GM18507 (cell line): ENCODE data around the gene FBN3.
"Not testable (repeated sequence)": the region's sequence is repeated elsewhere in the genome, so short reads cannot be mapped to it uniquely, and the experiment has no call there.

ENCODE experiments used
- DNase-seq: peaks from one replicate; pipeline ENCODE4 v3.0.0; 2011; ENCODE audit warnings: low read depth; ENCODE audit not compliant: insufficient read length; ENCODE audit errors: extremely low spot score
- FAIRE-seq: peaks from 2 replicates; lab custom pipeline; 2011; peaks lifted over from hg19 to GRCh38; lab: Jason Lieb, UNC

The FBN3 gene

DNA sequence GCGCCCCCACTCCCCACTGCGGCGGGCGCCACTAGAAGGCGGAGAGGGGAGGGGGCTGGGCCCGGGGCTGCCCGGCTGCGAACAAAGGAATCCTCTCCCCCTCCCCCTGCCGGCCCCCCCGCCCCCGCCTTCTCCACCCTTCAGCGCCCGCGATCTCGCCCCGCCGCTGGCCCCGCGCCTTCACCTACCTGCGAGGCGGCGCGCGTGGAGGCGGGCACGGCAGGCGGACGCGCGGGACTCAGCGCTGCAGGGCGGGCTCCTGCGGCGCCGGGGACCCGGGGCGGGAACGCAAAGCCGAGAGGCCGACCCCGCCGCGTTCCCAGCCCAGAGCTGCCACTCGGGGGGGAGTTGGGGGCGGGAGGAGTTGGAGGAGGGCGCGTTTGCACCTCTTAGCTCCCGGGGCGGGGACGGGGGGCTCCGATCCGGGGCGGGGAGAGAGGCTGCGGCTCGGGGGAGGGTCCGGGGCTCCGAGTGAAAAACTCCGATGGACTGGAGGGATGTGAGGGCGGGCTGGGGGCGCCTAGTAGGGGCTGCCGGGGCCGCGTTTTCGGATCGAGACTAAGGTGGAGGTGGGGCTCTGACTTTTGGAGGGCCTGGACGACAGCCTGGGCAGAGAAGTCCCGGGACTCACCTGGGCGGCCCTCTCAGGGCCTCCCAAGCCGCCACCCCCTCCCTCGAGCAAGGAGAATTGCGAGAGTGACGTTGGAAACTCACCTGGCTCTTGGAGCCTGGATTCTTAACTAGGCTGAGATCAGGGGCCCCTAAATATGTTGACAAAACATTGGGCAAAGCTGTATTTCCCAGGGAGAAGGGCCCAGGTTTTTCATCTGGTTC is at the start of gene FBN3:
Gene FBN3 (minus strand): TSS at position 332 of the 834 bp plus-strand sequence. CDS start 2,112 bp downstream, outside the sequence.
- DNase-seq (no peak), FAIRE-seq (no peak)

DNA sequence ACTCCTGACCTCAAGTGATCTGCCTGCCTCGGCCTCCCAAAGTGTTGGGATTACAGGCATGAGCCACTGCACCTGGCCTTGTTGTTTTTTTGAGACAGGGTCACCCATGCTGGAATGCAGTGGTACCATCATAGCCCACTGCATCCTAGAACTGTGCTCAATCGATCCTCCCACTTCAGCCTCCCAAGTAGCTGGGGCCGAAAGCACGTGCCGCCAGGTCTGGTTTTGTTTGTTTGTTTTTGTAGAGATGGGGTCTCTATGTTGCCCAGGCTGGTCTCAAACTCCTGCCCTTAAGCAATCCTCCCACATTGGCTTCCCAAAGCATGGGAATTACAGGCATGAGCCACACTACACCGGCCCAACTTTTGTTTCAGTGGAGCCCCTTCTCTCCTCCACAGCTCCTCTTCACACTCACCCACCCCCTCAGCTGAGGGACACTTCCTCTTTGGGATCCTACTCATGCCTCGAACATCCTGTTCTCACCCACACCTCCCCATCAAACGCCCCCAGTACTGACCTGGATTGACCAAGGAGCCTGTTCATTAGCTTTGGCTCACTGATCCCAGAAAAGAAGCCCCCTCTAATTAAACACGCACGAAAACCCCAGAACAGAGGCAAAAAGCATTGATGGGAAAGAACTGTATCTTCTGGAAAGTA is 47.0 kb upstream of the FBN3 start:
- FAIRE-seq (peak; percentile 84), DNase-seq (no peak)

DNA sequence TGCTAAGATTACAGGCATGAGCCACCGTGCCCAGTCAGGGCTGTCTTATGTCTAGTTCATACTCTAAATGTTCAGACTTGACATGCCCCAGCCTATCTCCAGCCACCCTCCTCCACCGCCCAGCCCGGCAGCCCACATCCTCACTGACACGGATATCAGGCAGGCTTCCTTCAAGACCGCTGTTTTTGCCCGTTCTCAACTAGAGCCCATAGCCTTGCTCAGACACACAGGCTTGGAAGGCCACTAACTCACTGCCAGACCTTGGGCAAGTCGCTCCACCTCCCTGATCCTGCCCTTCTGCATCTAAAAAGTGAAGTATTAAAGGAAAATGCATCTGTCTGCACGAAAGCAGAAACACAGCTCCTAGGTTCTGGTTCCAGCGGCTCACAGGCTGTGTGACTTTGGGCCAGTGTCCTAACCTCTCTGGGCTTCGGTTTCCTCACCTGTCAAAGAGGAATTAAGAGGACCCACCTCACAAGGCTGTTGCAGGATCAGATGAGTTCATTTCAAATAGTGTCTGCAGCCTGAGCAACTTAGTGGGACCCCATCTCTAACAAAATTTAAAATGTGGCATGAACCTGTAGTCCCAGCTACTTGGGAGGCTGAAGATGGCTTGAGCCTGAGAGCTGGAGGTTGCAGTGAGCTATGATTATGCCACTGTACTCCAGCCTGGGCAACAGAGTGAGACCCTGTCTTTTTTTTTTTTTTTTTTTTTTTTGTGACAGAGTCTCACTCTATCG is 45.3 kb upstream of the FBN3 start:
- FAIRE-seq (no peak), DNase-seq (no peak)

DNA sequence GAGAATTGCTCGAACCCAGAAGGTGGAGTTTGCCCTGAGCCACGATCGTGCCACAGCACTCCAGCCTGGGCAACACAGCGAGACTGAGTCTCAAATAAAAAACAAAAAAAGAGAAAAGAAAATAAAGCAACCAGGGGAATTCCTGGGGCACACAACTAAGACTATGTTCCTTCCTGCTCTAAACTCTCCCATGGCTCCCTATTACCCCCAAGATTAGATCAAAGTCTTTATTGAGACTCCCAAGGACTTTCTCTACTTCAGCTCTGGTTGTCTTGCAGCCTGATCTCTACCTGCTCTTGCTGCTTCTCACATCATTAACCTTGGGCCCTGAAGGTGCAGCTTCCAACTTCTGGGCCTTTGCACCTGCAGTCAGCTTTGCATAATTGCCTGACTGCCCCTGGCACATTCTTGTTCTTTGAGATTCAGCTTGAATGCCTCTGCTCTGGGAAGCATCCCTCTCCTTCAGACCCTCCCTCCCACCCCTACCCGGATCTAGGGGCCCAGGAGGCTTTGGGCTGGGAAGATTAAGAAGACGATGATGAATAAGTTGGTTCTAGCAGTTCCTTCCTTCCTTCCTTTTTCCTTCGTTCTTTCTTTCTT is 42.9 kb upstream of the FBN3 start:
- FAIRE-seq = no peak
- no peak for DNase-seq

DNA sequence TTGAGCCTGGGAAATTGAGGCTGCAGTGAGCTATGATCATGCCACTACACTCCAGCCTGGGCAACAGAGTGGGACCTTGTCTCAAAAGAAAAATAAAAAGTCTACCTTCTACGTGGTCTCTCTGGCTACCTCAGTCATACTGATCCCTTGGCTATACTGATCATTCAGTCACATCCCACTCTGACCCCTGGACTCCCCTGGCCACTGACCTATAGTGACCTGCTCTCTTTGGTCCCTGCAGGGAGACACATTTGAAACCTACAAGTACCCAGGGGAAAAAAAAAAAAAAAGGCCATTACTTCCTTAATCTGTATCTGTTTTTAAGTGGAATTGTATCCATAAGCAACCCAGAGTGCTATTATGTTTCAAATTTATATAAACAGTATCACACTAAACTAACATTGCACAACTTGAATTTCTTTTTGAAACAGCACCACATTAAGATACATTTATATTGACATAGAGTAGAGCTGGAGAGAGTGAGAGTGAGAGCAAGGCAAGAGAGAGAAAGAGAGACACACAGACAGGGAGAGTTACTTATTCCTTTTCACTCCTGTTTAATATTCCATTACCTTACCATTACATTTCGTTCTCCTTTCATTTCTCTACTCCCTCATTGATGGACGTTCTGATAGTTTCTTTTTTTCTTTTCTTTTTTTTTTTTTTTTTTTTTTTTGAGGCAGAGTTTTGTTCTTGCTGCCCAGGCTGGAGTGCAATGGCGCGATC is 36.1 kb upstream of the FBN3 start:
- DNase-seq = no peak
- FAIRE-seq = no peak

DNA sequence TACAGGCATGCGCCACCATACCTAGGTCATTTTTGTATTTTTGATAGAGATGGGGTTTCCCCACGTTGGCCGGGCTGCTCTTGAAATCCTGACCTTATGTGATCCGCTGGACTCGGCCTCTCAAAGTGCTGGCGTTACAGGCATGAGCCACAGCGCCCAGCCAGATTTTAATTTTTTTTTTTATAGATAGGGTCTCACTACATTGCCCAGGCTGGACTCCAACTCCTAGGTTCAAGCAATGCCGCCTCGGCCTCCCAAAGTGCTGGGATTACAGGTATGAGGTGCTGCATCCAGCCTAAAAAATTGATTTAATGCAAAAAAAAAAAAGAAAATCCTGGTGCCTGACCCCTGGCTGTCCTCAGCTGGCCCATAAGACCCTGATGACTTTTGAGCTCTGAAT is 34.9 kb upstream of the FBN3 start:
- DNase-seq = no peak
- FAIRE-seq = no peak

DNA sequence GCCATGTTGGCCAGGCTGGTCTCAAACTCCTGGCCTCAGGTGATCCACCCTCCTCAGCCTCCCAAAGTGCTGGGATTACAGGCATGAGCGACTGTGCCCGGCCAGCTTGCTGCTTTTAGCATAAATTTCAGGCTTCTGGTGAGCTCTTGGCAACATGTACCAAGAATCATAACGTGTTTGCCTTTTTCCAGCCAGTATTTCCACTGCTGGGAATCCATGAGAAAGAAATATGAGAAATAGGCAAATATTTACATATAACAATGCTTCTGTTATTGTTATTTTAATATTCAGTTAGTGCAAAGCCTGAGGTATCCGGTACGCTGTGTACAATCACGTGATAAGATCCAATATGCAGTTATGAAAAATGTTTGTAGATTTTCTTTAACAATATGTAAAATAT is 30.6 kb upstream of the FBN3 start:
- FAIRE-seq (no peak), DNase-seq (no peak)

DNA sequence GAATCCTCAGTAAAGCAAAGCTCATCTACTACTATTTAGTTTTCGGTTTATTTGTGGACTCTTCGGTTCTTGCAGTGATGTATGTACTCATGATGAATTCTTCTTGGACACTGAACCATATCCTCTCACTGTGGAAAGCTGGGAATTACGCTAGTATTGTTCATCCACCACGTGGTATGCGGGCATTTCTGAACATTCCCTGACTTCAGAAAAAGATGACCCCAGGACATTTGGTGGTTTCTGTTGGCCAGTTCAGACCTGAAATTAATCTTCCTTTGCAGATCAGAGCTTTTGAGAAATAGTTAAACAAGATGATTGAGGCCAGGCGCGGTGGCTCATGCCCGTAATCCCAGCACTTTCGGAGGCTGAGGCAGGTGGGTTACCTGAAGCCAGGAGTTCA is 25.3 kb upstream of the FBN3 start:
- DNase-seq (no peak), FAIRE-seq (no peak)

DNA sequence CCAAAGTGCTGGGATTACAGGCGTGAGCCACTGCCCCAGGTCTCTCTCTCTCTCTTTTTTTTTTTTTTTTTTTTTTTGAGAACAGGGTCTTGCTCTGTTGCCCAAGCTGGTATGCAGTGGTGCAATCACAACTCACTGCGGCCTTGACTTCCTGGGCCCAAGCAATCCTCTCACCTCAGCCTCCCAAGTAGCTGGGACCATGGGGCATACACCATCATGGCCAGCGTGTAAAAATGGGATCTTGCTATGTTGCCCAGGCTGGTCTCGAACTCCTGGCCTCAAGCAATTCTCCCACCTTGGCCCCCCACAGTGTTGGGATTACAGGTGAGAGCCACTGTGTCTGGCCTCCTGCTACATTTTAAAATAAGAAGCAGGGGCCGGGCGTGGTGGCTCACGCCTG is 19.1 kb upstream of the FBN3 start:
- DNase-seq = no peak

DNA sequence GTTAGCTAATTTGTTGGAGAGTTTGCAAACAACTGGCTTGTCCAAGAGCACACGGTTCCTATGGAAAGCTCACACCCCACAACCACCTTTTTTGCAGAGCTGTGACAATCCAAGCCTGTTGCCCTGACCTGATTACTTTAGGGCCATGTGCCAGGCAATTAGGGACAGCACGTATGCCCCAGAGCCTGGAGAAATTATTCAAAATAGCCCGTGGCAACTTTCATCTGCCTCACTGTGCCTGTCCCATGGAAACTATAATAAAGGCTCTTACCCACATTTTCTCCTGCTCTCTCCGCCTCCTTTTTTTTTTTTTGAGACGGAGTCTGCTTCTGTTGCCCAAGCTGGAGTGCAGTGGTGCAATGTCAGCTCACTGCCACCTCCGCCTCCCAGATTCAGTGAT is 18.6 kb upstream of the FBN3 start:
- DNase-seq (no peak), FAIRE-seq (no peak)

More for the DNA sequence above, 19.1 kb upstream of the FBN3 start:
- FAIRE-seq = no peak

DNA sequence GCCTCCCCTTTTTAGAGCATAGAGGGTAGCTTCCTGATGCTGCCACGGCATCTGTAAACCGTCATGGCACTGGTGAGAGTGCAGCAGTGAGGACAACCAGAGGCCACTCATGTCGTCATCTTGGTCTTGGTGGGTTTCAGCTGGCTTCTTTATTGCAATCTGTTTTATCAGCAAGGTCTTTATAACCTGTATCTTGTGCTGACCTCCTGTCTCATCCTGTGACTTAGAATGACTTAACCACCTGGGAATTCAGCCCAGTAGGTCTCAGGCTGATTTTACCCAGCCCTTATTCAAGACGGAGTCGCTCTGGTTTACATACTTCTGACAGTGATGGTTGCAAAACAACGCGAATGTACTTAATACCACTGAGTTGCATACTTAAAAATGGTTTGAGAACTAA is 14.4 kb upstream of the FBN3 start:
- no peak for FAIRE-seq
- DNase-seq = no peak

DNA sequence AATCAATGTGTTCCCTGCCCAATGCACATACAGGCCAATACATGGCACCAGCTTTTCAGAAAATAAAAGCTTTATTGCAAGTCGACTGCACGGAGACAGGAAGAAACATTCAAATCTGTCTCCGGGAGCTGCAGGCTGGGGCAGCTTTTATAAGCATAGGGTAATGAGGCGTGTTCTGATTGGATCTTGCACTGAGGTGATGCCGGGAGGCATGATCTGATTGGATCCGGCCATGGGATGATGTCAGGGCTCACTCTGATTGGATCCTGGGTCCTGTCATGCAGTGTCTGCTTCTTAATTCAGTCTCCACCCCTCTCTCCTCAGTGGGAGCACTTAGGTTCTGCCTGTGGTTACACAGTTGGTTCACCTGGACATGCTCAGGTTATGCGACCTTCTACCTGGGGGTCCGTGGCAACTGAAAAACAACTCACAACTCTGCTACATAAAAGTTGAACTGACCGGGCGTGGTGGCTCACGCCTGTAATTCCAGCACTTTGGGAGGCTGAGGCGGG is 11.8 kb upstream of the FBN3 start:
- DNase-seq = no peak

DNA sequence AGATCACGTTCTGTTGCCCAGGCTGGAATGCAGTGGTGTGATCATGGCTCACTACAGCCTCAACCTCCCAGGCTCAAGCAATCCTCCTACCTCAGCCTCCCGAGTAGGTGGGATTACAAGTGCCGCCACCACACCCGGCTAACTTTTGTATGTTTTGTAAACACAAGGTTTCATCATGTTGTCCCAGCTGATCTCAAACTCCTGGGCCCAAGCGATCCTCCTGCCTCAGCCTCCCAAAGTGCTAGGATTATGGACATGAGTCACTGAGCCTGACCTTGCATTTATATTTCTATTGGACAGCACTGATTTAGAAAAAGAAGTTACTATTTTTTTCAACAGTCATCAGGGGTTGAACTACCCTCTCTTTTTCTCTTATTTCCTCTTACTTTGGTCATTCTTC is 9.9 kb upstream of the FBN3 start:
- not testable (repeated sequence) for DNase-seq, FAIRE-seq

More for the DNA sequence above, 11.8 kb upstream of the FBN3 start:
- peak; percentile 66 for FAIRE-seq

DNA sequence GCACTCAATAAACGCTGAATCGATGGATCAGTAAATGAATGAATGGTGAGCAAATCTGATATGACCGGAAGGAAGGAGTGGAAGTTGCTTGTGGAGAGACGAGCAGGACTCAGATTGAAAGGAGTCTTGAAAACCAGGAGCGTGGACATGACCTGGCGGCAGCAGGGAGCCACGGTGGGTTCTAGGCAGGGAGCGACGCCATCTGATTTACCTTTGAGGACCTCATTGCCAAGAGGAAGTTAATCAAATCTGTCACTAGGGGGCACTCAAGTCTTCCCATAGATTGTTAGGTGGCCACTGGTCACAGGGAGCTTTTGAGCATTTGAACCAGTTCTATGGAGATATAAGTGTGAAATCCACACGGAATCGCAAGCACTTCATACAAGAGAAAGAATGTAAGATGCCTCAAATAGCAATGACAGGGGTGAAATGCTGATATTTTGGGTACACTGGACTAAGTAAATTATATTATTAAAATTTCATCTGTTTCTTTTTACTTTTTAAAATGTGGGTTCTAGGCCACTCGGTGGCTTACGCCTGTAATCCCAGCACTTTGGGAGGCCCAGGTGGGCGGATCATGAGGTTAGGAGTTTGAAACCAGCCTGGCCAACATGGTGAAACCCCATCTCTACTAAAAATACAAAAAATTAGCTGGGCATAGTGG is 9.2 kb upstream of the FBN3 start:
- FAIRE-seq = peak; percentile 86
- peak; percentile 60 for DNase-seq

DNA sequence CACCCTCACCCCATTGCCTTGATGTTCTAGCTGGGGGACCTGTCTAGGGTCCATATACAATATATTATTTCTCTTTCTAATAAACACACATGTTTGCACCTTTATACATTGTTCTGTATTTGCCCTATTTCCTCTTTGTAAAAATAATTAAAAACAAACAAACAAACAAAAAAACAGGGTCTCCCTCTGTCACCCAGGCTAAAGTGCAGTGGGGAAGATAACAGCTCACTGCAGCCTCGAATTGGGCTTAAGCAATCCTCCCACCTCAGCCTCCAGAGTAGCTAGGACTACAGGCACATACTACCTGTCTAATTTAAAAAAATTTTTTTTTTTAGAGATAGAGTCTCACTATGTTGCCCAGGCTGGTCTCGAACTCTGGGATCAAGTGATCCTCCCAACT is 5.9 kb upstream of the FBN3 start:
- DNase-seq = no peak
- no peak for FAIRE-seq

DNA sequence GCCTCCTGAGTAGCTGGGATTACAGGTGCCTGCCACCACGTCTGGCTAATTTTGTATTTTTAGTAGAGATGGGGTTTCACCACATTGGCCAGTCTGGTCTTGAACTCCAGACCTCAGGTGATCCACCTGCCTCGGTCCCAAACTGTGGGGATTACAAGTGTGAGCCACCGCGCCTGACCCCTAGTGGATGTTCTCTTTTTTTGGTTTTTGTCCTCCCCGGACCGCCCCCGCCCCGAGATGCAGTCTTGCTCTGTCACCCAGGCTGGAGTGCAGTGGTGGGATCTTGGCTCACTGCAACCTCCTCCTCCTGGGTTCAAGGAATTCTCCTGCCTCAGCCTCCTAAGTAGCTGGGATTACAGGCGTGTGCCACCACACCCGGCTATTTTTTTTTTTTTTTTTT is 4.6 kb upstream of the FBN3 start:
- DNase-seq, FAIRE-seq: not testable (repeated sequence)

DNA sequence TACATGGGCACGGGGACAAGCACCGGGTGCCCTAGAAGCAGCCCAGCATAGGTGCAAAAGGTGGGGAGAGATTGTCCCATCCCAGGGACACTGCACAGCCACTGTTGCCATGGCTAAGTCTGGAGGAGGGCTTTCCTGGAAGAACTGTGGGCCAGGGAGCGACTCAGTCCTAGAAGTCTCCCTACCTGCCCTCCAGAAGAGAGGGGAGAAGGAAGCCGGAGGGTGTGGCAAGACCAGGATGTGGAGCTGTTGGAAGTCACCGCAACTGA is 2.3 kb upstream of the FBN3 start:
- DNase-seq (no peak), FAIRE-seq (no peak)

DNA sequence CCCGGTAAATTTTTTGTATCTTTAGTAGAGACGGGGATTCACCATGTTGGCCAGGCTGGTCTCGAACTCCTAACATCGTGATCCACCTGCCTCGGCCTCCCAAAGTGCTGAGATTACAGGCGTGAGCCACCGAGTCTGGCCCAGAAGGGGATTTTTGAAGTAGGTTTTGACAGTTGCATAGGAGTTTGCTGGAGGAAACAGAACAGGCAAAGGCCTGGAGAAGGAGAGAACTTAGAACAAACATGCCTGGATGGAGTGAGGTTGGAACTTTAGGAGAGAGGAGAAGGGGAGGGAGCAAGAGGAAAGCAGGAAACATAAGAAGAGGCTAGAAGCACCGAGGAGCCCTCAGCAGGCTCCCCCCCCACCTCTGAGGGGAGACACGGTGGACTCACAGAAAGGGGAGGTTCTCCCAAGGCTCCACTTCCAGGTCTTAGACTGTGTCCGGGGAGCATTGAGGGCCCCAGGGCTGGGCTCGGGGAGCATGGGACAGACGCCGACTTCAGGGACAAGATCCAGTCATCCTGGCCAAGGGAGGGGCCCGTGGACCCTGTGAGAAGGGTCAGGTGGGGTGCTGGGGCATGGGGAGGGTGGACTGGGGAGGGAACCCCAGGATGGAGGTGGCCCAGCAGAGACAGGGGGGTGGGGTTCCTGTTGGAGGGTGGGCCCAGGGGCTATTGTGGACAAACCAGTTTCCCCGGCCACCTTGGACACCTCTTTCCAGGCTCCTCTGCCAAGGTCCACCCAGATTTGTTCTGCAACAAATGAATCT is 1.8 kb upstream of the FBN3 start:
- DNase-seq = no peak
- FAIRE-seq = no peak
